HG03575 (cell line): ENCODE data around the gene BBS9.

Experiments used
- ATAC-seq: cut with Tn5 transposase; IDR thresholded peaks from one replicate; pipeline ENCODE4 v1.9.1; 2021; ENCODE audit not compliant: unreplicated experiment, insufficient number of reproducible peaks, low FRiP score; ENCODE audit errors: extremely low read depth

The BBS9 gene

DNA sequence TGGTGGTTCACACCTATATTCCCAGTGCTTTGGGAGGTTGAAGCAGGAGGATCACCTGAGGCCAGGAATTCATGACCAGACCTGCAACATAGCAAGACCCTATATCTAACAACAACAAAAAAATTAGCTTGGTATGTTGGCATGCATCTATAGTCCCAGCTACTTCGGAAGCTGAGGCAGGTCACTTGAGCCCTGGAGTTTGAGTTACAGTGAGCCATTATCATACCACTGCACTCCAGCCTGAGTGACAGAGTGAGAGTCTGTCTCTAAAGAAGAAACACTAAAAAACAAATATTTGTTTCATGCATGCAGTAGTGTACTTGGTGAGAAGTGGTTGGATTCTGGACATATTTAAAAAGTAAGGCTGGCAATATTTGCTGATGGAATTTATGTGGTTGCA lies 198.1 kb downstream of the BBS9 start:
- ATAC-seq = no peak

DNA sequence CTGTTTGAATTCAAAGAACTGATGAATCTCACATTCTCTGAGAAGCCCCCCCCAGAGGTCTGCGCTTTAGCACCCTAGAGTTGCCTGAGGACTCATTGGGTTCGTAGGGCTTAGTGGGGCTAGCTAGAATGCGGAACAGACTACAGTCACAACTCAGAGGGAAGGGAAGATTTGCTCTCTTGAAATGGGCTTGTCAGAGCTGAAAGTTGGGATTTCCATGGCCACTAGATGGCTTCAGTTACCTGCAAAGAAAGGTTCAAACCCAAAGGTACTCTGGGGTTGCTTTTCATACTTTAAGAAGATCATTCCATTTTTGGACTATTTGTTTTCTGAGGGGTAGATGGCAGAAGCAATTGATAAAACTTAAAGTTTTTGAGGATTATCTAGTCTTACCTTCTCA lies 205.0 kb downstream of the BBS9 start:
- no peak for ATAC-seq

DNA sequence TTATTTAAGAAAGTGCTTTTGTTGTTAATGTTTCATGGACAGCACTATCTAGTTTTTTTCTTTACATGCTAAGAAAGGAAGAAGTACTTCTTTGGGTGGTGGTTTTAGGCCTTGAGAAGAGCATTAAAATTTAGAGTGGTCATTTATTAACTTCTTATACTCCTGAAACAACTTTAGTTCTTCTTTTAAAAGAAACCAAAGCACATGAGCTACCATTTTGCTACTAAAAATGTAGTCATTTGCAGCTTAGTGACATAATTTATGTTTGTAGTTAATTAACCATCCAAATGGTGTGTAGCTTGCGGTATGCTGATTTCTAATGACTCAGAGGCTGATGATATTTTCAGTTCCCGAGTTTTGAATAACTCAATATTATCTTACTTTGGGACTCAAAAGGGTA lies 207.5 kb downstream of the BBS9 start:
- no peak for ATAC-seq

DNA sequence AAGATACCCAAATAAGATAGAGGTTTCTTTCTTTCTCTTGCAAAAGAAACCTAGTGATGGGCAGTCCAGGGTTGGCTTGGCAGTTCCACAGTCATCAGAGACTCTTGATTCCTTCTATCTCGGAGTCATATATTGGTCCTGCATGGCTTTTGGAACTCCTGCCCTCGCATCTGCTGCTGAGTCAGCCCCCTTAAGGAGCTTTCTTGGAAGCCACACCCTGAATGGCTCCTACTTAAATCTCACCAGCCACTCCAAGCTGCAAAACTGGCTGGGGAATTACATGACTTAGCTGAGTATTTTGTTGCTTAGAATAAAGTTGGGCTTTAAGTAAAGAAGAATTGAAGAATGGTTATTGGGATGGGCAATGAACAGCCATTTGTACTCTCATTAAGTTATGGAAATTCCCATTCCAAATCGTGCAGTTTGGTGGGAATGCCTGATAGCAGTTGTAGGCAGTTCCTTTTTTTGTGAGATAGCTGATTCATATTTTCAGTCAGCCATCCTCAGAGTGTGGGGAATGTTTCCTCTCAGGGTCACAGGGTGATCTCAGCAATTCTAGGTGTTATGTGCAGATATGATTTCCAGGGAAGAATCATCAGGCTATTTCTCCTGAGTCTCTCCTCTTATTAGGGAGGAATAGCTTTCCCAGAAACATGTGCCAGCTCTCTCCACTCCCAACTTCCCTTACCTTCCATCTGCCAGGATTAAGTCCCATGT lies 209.9 kb downstream of the BBS9 start:
- ATAC-seq = no peak

DNA sequence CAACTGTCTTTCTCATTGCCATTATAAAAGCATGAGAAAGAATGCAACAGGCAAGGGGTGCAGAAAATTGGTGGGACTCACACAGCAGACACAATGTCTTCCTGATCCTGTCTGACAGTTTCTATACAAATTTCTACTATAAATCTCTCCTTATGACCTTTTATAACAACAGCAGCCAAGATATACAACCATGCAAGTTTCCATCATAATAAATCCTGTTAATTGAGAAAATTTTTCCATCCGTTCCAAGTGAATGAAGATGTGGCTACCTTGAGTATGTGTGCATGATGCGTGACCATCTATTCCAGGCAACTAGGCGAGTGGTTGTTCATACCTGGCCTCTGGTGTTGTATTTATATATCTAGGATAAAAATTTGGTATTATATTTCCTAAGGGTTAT lies 216.7 kb downstream of the BBS9 start:
- no peak for ATAC-seq

DNA sequence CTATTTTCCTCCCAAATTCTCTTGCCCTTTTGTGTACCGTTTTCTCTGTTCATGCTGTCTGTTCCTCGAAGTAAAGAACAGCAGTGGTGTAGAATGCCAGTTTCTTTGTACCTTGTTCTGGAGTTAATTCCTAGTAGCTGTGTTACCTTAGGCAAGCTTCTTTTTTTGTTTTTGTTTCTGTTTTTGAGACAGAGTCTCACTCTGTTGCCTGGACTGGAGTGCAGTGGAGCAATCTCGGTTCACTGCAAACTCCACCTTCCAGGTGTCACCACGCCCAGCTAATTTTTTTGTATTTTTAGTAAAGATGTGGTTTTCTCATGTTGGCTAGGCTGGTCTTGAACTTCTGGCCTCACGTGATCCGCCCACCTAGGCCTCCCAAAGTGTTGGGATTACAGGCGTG lies 221.2 kb downstream of the BBS9 start:
- no peak for ATAC-seq

DNA sequence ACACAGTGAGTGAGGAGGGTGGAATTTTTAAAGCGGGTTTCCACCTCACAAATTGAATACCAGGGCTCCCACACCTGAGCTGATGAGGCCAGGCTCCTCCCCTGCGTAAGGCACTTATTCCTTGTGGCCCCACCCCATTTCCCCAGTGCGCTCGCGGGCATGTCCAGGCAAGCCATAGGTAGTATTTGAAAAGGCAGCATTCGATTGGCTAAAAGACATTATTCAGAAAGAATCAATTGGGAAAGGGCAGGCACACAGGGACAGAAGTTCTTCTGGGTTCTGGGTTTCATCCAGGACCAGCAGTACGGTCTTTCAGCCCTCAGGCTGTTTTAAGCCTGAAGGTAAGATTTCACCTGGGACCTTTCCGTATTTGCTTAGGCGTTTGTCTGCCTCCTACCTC lies 222.3 kb downstream of the BBS9 start:
- ATAC-seq = no peak

DNA sequence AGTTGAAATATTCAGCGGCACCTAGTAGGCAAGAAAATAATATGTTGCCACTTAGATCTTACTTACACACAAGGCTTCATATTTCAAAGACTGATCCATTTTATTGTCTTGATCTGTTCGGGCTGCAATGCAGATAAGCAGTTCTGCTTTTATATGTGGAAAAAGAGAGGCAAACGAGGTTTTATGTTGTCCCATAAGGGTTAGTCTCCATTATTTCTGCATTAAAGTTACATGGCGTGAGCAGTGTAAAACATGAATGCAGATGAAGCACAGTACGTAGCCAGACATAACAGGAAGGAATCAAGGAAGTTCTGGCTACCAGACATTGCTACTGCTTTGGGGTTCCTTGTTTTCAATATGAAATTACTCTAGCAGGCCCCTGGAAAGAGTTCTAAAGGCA lies 224.8 kb downstream of the BBS9 start:
- no peak for ATAC-seq

DNA sequence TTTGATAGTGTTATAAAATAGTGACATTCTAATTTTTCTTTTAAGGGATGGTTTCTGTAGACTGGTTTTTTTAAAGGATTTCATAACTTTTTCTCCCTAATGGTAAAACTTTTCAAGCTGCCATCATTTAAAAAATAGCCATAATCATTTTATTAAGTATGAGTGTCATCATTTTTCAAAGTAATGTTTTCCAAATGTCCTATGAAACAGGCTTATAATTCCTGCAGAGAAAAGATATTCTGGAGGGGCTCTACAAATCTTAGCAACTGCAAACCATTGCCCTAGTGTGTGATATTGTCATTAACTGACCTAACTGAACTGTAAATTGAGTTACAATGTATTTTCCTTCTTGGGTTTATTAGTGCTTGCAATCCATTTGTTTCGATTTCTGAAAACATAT lies 226.0 kb downstream of the BBS9 start:
- ATAC-seq = no peak

DNA sequence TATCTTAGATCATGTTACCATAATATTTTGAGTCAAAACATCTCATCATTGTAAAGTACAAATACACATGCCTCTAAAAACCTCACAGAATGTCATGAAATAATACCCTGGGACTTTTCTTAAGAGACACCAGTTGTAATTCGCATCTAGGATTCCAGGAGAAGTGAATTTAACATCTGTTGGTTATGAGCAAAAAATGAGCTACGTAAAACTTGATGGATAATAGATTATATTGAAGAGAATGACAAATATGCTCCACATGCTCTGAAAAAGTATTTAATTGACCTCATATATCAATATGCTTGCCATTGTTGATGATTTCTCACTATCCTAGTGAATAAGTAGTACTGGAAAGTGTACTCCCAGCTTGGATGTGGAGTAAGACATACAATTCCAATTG lies 227.0 kb downstream of the BBS9 start:
- ATAC-seq = no peak

DNA sequence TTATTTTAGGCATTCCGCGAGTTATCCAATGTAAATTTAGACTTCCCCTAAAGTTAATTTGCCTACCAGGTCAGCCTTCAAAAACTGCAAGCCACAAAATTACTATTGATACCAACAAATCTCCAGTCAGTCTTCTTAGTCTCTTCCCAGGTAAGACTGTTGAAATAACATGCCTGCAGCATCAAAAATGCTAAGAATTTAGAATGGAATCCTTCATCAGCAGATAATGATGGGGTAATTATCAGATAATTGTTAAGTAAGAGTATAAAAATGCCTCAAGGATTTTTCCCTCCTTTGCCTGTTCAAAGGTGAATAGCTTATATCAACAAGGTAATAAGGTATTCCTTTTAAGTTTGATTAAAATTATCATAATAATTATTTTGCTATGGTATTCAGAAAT lies 228.5 kb downstream of the BBS9 start:
- no peak for ATAC-seq

DNA sequence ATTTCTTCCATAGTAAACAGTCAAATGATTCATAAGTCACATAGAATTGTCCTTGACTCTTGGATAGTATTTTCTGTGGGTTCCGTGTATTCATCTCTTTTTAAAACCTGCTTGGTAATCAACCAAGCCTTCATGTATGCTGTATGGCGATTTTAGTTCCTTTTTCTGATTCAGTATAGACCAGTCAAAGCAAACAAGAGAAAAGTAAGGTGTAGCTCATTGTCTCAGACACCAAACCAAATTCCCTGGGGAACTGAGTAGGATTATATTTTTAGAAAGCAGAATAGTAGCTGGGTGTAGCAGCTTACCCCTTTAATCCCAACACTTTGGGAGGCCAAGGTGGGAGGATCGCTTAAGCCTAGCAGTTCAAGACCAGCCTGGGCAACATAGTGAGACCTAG lies 240.5 kb downstream of the BBS9 start:
- ATAC-seq = no peak

DNA sequence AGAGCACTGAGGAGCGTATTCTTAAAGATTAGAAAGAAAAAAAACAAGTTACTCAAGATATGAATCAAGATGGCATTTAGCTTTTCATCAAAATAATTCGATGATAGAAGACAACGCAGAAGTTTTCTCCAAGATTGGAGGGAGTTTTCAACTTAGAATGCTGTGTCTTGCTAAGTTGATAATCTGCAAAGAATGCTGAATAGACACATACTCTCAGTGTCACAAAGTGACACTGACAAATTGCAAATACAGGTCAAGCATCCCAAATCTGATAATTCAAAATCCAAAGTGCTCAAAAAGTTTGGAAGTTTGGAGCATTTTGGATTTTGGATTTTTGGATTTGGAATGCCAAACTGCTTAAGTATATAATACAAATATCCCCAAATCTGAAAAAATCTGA lies 243.8 kb downstream of the BBS9 start:
- no peak for ATAC-seq

DNA sequence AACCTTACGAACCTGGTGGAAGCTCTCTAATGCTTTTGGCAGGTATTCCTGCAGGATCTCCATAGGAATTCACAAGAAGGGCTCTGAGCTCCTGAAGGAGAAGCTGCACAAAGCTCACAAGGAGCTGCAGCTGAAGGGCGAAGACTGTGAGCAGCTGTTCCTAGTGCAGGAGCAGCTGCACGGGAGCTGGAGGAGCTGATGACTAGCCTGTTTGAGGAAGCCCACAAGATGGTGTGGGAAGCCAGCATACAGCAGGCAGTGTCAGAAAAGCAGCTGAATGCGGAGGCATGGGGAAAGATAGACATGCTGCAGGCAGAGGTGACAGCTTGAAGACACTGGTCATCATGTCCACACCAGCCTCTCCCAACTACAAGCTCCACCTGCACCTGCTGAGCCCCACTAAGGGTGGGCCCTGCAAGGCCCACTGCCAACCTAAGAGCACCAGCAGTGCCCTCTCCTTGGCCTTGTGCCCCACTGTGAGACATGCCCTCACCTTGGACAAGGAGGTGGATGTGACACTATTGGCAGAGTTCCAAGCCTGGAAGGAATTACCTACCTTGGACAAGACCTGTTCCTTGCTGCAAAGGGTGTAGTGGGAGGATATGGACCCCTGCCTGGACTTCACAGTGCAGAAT lies 250.6 kb downstream of the BBS9 start:
- ATAC-seq = no peak

DNA sequence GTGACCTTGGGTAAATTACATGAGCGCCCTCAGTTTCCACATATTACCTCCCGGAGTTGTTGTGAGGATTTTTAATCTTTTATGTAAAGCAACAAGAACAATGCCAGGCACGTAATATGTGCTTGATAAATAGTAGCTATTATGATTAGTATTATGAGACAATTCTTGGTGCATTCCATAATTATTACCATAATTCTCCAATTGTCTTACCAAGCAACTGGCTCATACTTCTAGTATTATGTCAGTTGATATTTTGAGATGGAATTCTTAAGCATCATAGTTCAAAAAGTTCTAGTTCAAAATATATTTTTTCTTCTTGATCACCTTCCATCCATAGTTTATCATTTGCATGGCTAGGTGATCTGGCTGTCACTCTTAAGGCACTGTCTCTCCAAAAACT lies 259.0 kb downstream of the BBS9 start:
- no peak for ATAC-seq

DNA sequence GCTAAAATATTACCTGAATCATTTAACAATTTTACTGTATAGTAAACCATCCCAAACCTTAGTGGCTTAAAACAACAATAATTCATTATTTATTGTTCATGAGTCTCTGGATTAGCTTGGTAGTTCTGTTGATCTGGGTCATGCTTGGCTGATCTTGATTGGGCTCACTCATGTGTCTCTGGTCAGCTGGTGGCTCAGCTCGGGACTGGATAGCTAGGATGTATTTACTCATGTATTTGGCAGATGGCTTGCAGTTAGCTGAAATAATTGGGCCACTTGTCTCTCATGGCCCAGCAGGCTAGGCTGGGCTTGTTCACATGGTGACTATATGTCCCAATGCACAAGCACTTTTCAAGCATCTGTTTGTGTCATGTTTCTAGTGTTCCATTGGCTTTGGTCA lies 262.8 kb downstream of the BBS9 start:
- no peak for ATAC-seq

DNA sequence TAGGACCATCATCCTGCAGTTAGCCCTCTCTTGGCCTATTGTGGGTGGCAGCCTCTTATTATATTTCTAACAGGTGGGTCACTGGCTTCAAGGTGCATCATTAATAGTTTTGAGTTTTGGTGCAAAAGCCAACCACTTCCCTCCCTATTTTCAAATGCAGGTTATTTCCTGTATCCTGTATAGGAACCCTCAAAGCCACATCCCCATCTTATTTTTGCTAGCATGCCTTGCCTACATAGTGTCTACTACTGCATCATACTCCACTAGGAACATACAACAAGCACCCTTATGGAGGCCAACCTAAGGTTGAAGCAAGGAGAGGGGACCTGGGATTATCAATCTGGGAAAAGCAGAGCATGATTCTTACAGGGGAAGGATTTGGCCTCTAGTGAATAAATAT lies 264.4 kb downstream of the BBS9 start:
- ATAC-seq = no peak

DNA sequence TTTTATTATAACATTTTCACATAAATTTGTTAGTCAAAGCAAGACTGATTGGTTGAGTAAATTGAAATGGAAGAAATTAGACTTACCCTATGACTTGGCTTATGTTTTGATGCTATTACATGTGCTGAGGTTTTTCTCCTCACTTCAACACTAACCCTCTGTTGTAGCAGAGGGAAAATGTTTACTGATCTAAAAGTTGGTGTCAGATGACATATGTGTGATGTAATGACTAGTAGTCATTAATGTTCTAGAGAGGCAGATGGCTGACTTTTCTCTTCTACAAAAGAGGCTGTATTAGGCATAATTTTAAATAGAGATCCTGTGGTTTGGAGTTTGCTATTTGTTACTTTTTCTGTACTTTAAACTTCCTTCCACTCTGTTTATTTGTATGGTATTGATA lies 266.0 kb downstream of the BBS9 start:
- no peak for ATAC-seq

DNA sequence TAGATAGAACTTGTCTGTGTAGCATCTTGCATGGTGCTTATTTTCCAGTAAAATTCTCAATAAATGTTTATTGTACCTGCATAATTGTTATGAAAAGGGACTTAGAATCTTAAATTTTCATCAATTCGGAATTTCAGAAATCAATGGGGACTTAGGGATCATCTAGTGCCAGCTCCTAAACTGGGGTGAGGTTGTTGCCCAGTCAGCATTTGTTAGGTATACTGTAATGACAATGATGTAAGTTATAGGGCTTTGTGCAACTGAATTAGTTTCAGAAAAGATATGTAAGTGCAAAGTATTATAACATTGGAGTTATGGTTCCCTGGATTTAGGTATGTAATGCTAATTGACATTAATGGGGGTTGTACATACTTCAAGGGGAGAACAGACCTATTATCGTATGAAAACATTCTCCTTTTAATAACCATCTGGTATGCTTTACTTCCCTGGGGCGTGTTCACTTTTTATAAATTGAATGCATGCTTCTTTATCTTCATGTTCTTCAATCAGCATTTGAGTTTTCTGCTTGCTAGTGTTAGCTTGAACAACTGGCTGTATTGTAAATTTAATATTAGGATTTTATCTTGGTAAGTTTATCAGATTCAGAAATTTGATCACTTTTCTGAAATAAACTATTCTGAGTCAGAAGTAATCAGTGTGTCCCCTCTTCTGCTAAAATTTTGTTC lies 270.3 kb downstream of the BBS9 start:
- no peak for ATAC-seq

DNA sequence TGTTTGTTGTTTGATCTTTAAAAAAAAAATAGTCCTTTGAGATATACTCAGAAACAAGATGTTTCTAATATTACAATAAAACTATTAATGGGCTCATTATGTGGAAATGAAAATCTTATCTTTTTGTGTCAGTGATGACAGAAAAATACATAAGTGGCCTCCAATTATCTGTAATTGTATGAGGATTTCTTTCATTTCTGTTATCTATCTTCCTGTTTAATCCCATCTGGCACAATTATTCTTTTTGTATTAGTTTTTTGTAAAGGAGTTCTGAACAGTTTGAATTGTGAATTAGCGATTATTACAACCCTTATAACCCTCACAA lies 270.8 kb downstream of the BBS9 start:
- no peak for ATAC-seq

DNA sequence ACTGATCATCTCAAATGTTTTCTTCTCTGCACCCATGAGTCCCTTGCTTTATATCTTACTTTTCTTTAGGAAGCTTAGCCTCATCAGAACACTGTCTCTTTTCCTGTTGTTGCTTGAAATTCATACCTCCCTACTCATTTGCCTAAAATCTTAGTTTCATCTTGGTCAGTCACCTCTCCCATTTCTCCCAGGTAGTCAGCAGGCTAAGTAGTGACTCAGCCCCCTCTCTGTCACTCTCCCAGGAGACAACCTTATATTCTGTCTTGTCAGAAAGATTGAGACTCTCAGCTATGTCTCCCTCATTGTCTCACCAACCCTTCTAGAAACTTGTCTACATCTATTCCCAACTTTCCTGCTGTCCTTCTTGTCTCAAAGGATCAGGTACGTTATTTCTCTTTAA lies 280.9 kb downstream of the BBS9 start:
- ATAC-seq = no peak
